Measurements from ENCODE around the gene BAHCC1.

BAHCC1 gene

DNA sequence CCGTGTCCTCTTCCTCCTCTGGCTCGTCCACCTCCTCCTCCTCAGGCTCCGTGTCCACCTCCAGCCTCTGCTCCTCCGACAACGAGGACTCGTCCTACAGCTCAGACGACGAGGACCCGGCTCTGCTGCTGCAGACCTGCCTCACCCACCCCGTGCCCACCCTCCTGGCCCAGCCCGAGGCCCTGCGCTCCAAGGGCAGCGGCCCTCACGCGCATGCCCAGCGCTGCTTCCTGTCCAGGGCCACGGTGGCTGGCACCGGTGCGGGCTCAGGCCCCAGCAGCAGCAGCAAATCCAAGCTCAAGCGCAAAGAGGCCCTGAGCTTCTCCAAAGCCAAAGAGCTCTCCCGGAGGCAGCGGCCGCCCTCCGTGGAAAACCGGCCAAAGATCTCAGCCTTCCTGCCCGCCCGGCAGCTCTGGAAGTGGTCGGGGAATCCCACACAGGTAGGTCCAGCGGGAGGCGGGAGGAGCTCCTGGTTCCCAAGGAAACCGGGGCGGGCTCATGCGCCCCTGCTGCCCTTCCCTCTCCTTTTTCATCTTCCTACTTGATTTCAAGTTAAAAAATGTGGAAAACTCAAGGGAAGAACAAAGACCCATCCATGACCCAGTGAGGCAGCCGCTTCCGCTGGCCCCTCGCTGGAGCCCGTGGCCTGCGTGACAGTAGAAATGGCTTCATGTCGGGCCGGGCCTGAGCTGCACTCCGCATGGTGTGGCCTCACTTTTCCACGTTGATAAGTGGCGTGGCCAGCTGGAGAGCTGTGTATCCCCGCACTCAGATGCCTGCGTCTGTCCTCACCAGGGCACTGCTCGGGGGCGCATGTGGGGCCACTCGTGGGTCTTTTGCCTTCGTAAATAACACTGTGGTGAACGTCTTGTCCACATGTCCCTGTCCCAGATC, 66.6 kb downstream of the BAHCC1 start:
- DNase-seq (ENCODE audit: low read depth in 2 of 2), result no peak

- DNase-seq (ENCODE audit: low read depth in 2 of 2), result no peak
These were observed 67.4 kb downstream of the BAHCC1 start for GRCh38 chr17:81462506-81463125.

DNA sequence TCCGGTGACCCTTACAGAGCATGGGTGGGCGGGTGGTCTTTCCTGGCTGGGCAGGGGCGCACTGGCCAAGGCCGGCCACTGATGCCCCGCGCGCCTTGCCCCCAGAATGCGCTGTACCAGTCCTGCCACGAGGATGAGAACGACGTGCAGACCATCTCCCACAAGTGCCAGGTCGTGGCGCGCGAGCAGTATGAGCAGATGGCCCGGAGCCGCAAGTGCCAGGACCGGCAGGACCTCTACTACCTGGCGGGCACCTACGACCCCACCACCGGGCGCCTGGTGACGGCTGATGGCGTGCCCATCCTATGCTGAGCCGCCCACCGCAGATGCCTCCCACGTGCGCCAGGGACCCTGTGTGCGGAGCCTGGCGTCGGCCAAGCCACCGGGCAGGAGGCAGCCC, 68.2 kb downstream of the BAHCC1 start:
- no peak for DNase-seq (ENCODE audit: low read depth in 2 of 2)

DNA sequence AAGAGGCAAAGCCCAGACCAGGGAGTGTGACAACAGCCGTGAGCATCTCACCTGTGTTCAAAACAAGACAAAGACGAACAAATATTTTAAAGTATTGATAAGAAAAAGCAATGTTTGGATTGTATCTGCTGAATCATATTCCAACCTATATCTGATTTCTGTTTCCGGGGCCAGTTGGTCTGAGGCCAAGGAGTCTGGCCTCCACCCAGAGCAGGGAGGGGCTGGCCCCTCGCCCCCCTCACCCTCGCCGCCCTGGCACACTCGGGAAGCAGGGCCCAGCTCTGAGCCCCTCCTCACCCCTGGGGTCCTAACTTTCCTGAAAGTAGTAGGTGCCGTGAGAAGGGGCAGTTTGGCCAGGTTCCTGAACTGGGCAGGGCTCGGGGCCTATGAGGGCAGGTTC, 69.3 kb downstream of the BAHCC1 start:
- DNase-seq (ENCODE audit: low read depth in 2 of 2), result no peak

GRCh38 chr17:81465910-81466309, 70.7 kb downstream of the BAHCC1 start:
- DNase-seq (ENCODE audit: low read depth in 2 of 2), result no peak

GRCh38 chr17:81466564-81467472, 71.6 kb downstream of the BAHCC1 start:
- DNase-seq (ENCODE audit: low read depth in 2 of 2), result no peak

- no peak for DNase-seq (ENCODE audit: low read depth in 2 of 2)
These were observed 73.0 kb downstream of the BAHCC1 start for GRCh38 chr17:81468111-81468769.

DNA sequence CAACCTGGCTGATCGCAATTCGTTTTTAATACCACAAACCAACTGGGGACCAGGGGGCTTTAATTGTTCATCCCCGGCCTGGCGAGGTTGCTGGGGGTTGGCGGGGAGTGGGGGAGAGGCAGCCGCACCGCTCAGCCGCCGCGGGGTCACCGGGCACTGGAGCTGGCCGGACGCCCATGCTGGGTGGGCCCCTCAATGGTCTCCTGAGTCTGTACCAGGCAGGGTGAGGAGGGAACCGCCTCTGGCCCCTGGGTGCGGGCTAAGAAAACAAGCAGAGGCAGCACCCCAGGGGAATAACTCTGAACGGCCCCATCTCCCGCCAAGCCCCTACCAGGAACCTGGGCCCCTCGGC, 73.5 kb downstream of the BAHCC1 start:
- no peak for DNase-seq (ENCODE audit: low read depth in 2 of 2)

DNA sequence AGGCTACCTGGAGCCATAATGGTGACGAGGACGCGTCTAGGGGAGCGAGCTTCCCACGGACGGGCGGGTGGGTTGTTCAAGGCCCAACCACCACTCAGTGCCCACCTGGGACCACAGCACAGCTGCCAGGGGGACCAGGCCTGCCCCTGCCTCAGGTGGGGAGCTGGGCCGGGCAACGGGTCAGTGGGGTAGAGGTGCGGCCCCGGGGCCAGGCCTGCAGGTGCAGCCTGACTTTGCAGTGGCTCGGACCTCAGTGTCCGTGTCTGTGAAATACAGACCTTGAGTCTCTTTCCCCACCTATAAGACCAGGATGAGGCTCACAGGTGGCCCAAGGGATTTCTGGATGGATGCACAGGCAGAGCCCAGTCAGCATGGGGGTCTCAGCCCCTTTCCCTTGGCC, 74.0 kb downstream of the BAHCC1 start:
- no peak for DNase-seq (ENCODE audit: low read depth in 2 of 2)

DNA sequence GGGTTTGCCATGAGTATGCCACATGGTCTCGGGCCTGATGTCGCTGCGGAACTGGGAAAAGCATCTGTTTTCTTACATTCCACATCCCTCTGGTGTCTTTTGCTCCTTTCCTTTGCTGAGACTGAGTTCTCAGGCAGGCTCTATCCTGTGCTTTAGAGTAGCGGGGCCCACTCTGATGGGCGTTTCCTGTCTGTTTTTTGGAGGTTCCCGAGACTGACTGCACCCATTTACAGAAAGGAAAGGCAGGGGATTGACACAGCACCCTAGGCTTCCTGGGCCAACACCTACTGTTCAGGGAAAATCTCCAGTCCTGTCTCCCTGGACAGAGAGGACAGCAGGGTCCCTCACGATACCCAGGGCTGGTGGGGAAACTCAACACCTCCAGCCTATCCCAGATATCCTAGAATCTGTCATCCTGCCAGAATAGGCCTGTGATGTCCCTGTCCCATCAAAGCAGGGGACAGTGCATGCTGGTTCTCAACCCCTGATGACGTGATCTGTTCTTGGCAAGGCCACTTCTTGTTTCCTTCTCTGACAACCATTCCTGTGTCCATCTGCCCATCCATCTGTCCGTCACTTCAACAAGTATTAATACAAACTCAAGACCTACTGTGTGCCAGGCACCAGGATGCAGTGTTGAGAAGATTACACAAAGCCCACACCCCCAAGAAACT, 75.2 kb downstream of the BAHCC1 start:
- no peak for DNase-seq (ENCODE audit: low read depth in 2 of 2)

GRCh38 chr17:81470944-81471817, 75.9 kb downstream of the BAHCC1 start:
- no peak for DNase-seq (ENCODE audit: low read depth in 2 of 2)

DNA sequence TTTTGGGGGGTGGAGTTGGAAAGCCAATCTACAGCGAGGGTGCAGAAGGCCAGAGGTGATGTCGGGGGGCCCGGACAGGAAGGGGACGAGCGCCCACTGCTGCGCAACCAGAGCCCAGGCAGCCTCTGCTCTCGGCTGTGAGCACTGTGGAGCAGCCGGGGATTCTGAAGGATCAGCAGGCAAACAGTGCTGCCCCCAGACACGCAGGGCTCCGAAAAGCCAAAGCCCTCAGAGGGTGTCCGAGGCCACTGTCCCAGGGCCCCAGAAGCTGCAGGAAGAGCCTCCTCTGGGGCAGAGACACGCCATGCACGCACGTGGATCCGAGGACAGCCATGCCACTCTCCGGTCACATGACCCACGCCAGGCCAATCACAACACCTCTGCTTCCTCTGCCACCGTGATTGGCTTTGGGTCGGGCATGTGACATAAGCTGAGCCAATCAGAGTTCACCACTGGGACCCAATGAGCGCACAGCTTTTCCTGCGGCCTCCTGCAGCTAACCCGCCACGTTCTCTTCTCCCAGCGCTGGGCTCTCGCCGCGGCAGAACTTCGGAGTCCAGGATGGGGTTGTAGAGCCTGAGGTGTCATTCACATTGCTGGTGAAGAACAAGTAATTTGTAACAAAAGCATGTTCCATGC, 76.7 kb downstream of the BAHCC1 start:
- DNase-seq (ENCODE audit: low read depth in 2 of 2), result no peak

DNA sequence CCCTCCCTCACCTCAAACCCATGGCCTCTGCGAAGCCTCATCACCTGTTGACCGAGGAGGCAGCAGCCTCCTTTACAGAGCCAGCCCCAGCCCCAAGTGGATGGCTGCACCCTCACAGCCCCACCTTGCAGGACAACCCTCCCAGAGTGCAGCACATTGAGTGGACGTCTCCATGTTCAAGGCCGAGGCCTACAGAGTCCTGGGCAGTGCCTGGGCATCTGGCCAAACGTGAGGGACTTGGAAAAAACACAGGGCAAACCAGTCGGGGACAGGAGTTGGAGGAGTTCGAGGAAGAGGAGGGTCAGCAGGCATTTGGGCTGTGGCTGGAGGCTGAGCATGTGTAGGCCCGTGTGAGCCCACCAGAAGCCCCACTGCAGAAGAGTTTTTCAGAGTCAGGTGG, 77.8 kb downstream of the BAHCC1 start:
- DNase-seq (ENCODE audit: low read depth in 2 of 2), result no peak

DNA sequence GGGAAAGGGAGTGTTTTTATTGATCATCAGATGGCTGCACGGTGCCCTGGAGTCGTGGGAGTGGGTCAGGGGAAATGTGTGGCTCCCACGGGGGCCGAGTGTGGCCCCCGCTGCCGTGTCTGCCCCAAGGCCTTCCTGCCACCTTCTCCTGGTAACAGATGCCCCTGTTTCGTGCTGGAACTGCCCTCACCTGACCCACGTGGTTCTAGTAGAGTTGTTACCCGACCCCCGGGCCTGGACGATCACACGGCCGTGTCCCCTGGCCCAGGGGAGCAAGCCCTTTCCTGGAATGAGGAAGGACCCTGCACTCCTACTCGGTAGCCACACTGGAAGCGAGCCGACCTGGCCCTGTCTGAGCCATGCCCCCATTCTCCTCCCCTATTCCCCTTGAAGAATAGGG, 79.7 kb downstream of the BAHCC1 start:
- no peak for DNase-seq (ENCODE audit: low read depth in 2 of 2)

DNA sequence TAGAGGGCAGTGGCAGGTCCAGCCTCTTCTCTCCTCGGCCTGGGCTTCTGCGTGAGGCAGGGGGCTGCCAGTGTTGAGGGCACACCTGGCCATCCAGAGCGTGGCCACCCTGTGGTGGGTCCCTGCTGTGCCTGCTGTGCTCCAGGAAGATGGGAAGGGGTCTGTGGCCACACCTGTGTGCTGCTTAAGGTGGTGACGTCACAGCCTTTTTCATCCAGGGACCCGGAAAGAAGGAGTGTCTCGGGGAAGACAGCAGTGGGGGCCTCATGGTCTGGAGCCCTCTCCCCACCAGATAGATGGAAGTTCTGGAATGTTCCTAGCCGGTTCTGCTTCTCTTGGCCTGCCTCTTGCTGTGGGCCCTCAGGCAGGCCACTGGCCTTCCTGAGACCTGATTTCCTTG, 80.8 kb downstream of the BAHCC1 start:
- DNase-seq (ENCODE audit: low read depth in 2 of 2), result no peak

DNA sequence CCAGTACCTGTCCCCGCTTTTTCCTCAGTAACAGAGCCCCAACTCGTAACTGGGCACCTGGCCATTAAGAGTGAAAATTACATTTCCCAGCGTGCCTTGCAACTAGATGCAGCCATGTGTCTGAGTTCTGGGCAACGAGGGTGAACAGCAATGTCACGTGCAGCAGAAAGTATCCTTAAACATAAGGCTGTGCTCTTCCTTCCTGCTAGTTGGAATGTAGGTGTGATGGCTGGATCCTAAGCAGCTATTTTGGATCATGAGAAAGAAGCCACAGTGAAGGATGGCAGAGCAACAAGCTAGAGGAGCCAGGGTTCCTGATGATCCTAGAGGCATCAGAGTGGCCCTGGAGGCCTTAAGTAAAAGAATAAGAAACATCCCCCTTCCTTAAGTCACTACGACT, 81.4 kb downstream of the BAHCC1 start:
- no peak for DNase-seq (ENCODE audit: low read depth in 2 of 2)

- DNase-seq (ENCODE audit: low read depth in 2 of 2), result no peak
These were observed 81.9 kb downstream of the BAHCC1 start for GRCh38 chr17:81477173-81477572.

GRCh38 chr17:81478119-81478518, 82.9 kb downstream of the BAHCC1 start:
- DNase-seq (ENCODE audit: low read depth in 2 of 2), result no peak

DNA sequence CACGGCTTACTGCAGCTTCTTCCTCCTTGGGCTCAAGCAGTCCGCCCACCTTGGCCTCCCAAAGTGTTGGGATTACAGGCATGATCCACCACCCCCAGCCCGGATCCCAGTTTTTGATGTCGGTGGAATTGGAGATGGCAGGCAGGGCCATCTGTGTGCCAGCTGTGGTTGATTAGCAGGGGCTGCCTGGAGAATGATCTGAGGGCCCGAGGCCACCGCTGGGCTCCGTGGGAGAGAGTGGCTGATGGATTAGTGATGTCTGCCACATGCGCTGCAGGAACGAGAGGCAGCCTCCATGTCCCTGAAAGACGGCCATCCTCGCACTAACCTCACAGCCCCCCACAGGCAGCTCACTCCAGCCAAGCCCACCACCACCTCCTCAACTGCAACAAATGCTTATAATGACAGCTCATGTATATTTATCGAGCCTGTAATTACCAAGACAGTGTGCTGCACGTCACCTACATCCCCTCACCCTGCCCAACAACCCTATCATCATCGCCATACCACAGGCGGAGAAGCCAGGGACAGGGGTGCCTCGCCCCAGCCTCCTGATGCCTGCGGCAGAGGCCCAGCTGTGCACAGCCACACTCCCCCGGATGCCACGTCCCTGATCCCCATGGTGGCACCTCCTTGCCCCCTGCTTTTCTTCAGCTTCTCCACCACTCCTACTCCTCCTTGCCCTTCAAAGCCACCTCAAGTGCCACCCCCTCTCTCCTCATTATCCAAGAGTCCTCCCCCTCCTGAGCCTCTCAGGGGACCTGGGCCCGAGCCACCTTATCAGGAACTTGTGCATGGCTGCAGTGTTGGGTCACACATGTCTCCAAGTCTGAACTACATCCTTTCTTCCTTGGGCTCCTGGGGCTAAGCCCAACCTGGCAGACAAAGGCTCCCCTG, 84.2 kb downstream of the BAHCC1 start:
- no peak for DNase-seq (ENCODE audit: low read depth in 2 of 2)

All from stimulated activated CD4-positive, alpha-beta T cell treated with anti-CD3 and anti-CD28 coated beads, Interleukin-15, amount 100 ng/mL, for 48 hours (primary cell).